ENCODE data around the gene PLEKHM3. TPM values are rescaled to one million over a fixed set of nuclear protein-coding genes. Genes with fewer than 3 reads are reported as not detected.

Gene PLEKHM3
- total and polyA plus RNA-seq, 2 experiments from 2014 or later, result 3.9 to 8.8 TPM

- no peaks in the 10 kb centered on the region for H3K36me3 ChIP-seq (ENCODE audit: insufficient read depth)
- peak overlapping the region; percentile 48 for H3K4me2 ChIP-seq
- peak overlapping the region; percentile 31; the same call in 2 of the 3 replicates for H3K4me3 Mint-ChIP-seq
- H3K27me3 ChIP-seq (ENCODE audit: insufficient read depth), result no peaks in the 10 kb centered on the region
- no peaks in the 10 kb centered on the region for H3K36me3 Mint-ChIP-seq (ENCODE audit: low read depth)
- no peaks in the 10 kb centered on the region for H3F3A ChIP-seq (replicated peaks; ENCODE audit: low read depth)
- ATAC-seq, result peak; percentile 94
- H3K27me3 Mint-ChIP-seq (ENCODE audit: insufficient read depth, low read depth, poor library complexity), result peaks cover 2% of the 10 kb centered on the region
- peaks cover 48% of the 10 kb centered on the region for H3K4me1 Mint-ChIP-seq
- no peak overlapping the region for H2AFZ ChIP-seq
- peak overlapping the region; percentile 20; the same call in 1 of the 2 replicates for H3K4me3 ChIP-seq
- H3K27ac Mint-ChIP-seq, result peak overlapping the region; percentile 94
- H3K27ac ChIP-seq (ENCODE audit: low read depth), result peak overlapping the region; percentile 90
- no peaks in the 10 kb centered on the region for H3K9me3 Mint-ChIP-seq
- no peaks in the 10 kb centered on the region for H3K9me2 ChIP-seq (ENCODE audit: insufficient read depth)
- no peaks in the 10 kb centered on the region for H4K20me1 ChIP-seq (replicated peaks; ENCODE audit: insufficient read depth)
- peaks cover 32% of the 10 kb centered on the region for H3K4me1 ChIP-seq (ENCODE audit: insufficient read depth)
- DNase-seq (ENCODE audit: low spot score), result peak; percentile 83
- TF ChIP-seq POLR2AphosphoS5 (IDR thresholded peaks at IDR 0.05; ENCODE audit: low read depth) (no peak), ZNF462 (CRISPR knock-in tag; IDR thresholded peaks at IDR 0.05) (peak; percentile 48; the same call in 1 of the 2 replicates), EZH2phosphoT487 (IDR thresholded peaks at IDR 0.05; ENCODE audit: unreplicated experiment) (no peak), CREB1 (CRISPR knock-in tag; IDR thresholded peaks at IDR 0.05; ENCODE audit: low read depth) (no peak), NANOG (IDR thresholded peaks at IDR 0.05; ENCODE audit: borderline replicate concordance) (peak; percentile 52; the same call in 1 of the 2 replicates)
- TF ChIP-seq, protein P1, sequence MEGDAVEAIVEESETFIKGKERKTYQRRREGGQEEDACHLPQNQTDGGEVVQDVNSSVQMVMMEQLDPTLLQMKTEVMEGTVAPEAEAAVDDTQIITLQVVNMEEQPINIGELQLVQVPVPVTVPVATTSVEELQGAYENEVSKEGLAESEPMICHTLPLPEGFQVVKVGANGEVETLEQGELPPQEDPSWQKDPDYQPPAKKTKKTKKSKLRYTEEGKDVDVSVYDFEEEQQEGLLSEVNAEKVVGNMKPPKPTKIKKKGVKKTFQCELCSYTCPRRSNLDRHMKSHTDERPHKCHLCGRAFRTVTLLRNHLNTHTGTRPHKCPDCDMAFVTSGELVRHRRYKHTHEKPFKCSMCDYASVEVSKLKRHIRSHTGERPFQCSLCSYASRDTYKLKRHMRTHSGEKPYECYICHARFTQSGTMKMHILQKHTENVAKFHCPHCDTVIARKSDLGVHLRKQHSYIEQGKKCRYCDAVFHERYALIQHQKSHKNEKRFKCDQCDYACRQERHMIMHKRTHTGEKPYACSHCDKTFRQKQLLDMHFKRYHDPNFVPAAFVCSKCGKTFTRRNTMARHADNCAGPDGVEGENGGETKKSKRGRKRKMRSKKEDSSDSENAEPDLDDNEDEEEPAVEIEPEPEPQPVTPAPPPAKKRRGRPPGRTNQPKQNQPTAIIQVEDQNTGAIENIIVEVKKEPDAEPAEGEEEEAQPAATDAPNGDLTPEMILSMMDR (conservative IDR thresholded peaks at IDR 0.05; ENCODE audit: low read depth in 2 of 2), result peak; percentile 40 to 60
- no peaks in the 10 kb centered on the region for H3K79me2 ChIP-seq (replicated peaks; ENCODE audit: insufficient read depth)
Observed at GRCh38 chr2:207896525-207897285, 128.6 kb downstream of the PLEKHM3 start.

Measured in GM23338 (cell line).